Spinal cord (tissue), 10 donors: ENCODE results near the gene ARSJ. TPM values are rescaled to one million over a fixed set of nuclear protein-coding genes. Genes with fewer than 3 reads are reported as not detected.
A peak's percentile ranks its signal among the peaks of the same experiment; 100 is the strongest.
"Not testable (repeated sequence)": the region's sequence is repeated elsewhere in the genome, so short reads cannot be mapped to it uniquely, and the experiment has no call there.

ENCODE experiments used
- DNase-seq, 6 donors: peaks; one replicate each; pipeline versions ENCODE4 v3.0.0 to v3.0.0-alpha.2; 2013 to 2015; ENCODE audit warnings: low spot score in 6 of 6, low read depth in 4 of 6
- H3K27ac ChIP-seq: one replicate; pipeline ENCODE4 v1.5.1; 2013; ENCODE audit warnings: low read depth, low read length, control low read depth
- H3K27me3 ChIP-seq: one replicate; pipeline ENCODE4 v1.6.1; 2013; ENCODE audit warnings: low read length; ENCODE audit not compliant: control insufficient read depth, insufficient read depth
- H3K36me3 ChIP-seq: one replicate; pipeline ENCODE4 v1.6.1; 2013; ENCODE audit warnings: low read length; ENCODE audit not compliant: control insufficient read depth, insufficient read depth
- H3K4me1 ChIP-seq: one replicate; pipeline ENCODE4 v1.6.1; 2013; ENCODE audit warnings: low read length; ENCODE audit not compliant: control insufficient read depth, insufficient read depth
- H3K4me3 ChIP-seq: one replicate; pipeline ENCODE4 v1.5.1; 2013; ENCODE audit warnings: low read depth, low read length, control low read depth
- H3K9me3 ChIP-seq: one replicate; pipeline ENCODE4 v1.6.1; 2013; ENCODE audit warnings: low read length; ENCODE audit not compliant: control insufficient read depth, insufficient read depth
- WGBS: methylation state at CpG from one replicate; pipeline ENCODE4 v1.1.5; 2013; ENCODE audit warnings: missing lambda C conversion rate; ENCODE audit not compliant: insufficient coverage; 5-methylcytosine and 5-hydroxymethylcytosine counted together
- polyA plus RNA-seq, 2 donors: library from polyadenylated mRNA; unstranded; fragments of 120-200 nt; gene quantifications; one replicate each; pipeline ENCODE4 v1.2.1, GENCODE V29; 2013; ENCODE audit not compliant: insufficient read length in 2 of 2
- total RNA-seq, 2 donors: library from RNA; depleted of rRNA in 1 of 2; stranded (reverse); fragments of 120-200 nt in 1 of 2; fragments of >200 nt in 1 of 2; gene quantifications; one replicate each; pipeline versions ENCODE4 v1.2.3 to v1.2.4, GENCODE V29; 2013 to 2014
- donor health status: healthy.

ARSJ gene
- total and polyA plus RNA-seq, 4 donors, result 0.66 to 3.1 (median 1.5) TPM

DNA sequence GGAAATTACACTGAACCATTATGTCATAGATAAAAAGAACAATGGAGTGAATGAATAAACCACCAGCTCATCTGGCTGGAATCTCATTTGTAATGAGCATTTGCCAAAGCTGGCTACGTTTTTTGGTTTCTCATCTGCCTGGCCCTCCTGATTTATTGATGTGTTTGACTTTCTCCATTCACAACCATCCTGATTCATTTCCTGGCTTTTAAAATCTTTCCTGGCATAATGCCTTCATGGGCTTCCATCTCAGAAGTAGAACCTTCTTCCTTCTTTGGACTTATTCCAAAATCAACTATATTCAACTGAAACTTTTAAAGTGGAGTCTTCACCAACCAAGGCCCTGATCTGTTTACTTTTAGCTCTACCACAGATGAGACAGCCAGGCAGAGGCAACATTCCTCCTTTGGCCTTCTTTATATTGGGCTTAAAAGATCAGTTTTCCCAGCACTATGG, 36.0 kb upstream of the ARSJ start:
- Histone ChIP-seq H3K4me1 (no peaks in the 10 kb centered on the region), H3K36me3 (no peaks in the 10 kb centered on the region), H3K27ac (no peak overlapping the region), H3K4me3 (no peak overlapping the region), H3K27me3 (no peaks in the 10 kb centered on the region), H3K9me3 (no peaks in the 10 kb centered on the region)
- whole genome bisulfite sequencing, result 36% methylated on average over 1 of the region's 1 CpG
- DNase-seq, result peak in 3 of 6 donors; percentile 14 to 48 (median 32)

DNA sequence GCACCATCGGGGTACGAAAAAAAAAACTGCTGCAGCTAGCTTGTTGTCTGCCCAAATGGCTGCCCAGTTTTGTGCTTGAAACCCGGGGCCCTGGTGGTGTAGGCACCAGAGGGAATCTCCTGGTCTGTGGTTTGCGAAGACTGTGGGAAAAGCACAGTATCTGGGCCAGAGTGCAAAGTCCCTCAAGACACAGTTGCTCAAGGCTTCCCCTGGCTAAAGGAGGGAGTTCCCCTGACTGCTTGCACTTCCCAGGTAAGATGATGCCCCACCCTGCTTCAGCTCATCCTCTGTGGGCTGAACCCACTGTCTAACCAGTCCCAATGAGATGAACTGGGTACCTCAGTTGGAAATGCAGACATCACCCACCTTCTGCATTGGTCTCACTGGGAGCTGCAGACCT, 33.8 kb upstream of the ARSJ start:
- H3K27me3 ChIP-seq, H3K4me3 ChIP-seq, H3K27ac ChIP-seq, H3K4me1 ChIP-seq, DNase-seq, H3K9me3 ChIP-seq, H3K36me3 ChIP-seq: not testable (repeated sequence)
- 98% methylated on average over 4 of the region's 4 CpGs for WGBS

DNA sequence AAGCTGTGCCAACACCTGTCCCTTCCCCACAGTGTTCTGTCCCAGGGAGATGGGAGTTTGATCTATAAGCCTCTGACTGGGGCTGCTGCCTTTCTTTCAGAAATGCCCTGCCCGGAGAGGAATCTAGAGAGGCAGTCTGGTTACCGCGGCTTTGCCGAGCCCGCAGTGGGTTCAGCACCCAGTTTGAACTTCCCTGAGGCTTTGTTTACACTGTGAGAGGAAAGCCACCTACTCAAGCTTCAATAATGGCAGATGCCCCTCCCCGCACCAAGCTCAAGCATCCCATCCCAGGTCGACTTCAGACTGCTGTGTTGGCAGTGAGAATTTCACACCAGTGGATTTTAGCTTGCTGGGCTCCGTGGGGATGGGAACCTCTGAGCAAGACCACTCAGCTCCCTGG, 33.3 kb upstream of the ARSJ start:
- no peaks in the 10 kb centered on the region for H3K36me3 ChIP-seq
- H3K27ac ChIP-seq, result no peak overlapping the region
- no peaks in the 10 kb centered on the region for H3K4me1 ChIP-seq
- DNase-seq, result no peak
- H3K9me3 ChIP-seq, result no peaks in the 10 kb centered on the region
- H3K27me3 ChIP-seq, result no peaks in the 10 kb centered on the region
- 92% methylated on average over 4 of the region's 8 CpGs for WGBS
- no peak overlapping the region for H3K4me3 ChIP-seq

DNA sequence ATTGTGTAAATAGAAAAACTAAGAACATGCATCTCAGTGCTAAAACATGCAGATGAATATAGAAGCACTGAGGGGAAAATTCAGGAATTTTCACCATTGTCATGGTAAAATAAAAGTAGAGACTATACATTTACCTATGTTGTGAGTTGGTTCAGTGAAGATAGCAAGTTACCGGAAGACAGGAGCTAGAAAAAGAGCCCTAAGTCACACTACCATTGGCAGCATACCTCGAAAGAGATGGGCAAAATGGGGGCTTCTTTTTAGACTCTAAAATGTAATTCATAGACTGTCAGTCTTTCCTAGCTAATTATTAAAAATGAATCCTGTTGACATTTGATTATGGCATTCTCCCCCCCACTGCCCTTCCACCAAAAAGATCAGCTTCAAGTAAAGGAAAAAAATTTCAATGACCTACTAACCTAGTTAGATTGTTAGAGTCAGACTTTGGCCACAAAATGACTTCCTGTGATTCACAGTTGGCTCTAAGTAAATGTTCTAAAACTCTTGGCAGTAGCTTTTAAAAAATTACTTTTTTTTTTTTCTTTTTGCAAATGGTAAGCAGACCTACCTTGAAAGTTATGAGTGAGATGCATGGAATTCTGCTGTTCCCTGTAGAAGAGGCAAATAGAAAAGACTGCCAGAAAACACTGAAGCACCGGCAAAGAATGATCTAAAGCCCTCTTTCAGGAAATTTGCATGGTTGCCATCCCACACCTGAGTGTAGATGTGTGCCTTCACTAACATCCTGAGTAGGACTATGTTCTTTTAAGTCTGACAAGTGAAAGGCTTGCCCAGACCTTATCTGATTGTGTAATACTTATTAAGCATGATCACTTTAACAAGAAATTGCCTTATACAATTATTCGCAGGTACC, 26.4 kb upstream of the ARSJ start:
- 100% methylated on average over 1 of the region's 4 CpGs for WGBS

DNA sequence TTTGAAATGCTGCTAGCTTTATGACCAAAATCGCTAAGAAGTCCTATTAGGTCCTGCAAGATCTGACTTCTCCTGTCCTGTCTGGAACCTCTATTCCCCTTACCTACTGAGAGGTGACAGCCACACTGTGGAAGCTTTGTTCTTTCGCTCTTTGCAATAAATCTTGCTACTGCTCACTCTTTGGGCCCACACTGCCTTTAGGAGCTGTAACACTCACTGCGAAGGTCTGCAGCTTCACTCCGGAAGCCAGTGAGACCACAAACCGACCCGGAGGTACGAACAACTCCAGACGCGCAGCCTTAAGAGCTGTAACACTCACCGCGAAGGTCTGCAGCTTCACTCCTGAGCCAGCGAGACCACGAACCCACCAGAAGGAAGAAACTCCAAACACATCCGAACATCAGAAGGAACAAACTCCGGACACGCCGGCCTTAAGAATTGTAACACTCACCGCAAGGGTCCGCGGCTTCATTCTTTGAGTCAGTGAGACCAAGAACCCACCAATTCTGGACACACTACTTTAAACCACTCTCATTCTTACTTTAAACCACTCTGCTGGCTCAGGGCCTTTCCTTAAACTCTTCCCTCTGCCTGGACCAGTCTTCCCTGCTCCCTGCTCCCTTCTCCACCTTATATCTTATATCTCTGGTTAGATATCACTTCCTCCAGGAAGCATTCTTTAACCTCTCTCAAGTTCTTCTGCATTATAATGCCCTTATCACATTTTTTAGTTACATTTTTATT, 25.2 kb upstream of the ARSJ start:
- H3K36me3 ChIP-seq, H3K4me3 ChIP-seq, H3K27me3 ChIP-seq, H3K4me1 ChIP-seq, H3K27ac ChIP-seq, H3K9me3 ChIP-seq, DNase-seq: not testable (repeated sequence)
- 84% methylated on average over 19 of the region's 20 CpGs for WGBS

More for the DNA sequence above, 26.4 kb upstream of the ARSJ start:
- H3K9me3 ChIP-seq, result no peaks in the 10 kb centered on the region
- H3K4me3 ChIP-seq, result no peak overlapping the region
- no peaks in the 10 kb centered on the region for H3K27me3 ChIP-seq
- H3K4me1 ChIP-seq, result no peaks in the 10 kb centered on the region
- no peaks in the 10 kb centered on the region for H3K36me3 ChIP-seq
- DNase-seq, result no peak
- no peak overlapping the region for H3K27ac ChIP-seq

DNA sequence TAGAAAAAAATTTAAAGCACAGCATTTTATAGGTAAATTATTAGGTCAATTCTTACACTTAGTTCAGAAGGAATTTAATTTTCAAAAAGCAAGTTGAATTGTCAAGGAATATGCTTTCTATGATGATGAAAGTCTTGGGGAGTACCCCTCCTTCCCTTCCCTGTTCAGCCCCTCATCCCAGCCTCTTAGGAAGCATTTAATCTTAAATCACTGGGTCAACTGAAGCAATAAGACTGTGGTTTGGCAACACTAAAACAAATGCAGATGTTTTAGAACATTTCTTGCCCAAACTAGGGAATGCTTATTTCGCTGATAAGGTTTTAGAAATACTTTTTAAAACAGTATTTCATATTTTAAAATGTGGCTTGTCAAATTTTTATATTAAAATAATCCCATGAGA, 19.1 kb upstream of the ARSJ start:
- Histone ChIP-seq H3K9me3 (no peaks in the 10 kb centered on the region), H3K4me1 (no peaks in the 10 kb centered on the region), H3K4me3 (no peak overlapping the region), H3K36me3 (no peaks in the 10 kb centered on the region), H3K27ac (no peak overlapping the region), H3K27me3 (no peaks in the 10 kb centered on the region)
- no CpG with 5 or more reads among the region's 1 CpG for WGBS
- DNase-seq, result no peak

DNA sequence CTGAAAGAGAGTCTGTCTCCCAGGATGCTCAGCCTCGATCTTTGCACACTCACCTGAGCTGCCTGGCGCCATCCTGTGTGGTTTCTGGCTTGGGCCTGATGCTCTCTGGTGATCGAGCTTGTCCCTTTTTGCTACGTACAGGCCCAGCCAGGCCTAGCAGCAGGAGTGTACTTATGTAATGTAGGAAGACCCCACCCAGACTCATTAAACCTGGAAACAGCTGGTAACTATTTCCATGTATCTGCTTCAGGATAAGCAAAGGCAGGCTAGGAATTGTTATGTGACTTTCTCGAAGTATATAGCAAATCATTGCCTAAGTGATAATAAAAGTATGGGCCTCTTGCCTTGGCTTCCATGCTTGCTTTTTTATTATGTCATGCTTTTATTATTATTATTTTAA, 18.6 kb upstream of the ARSJ start:
- Histone ChIP-seq H3K36me3 (no peaks in the 10 kb centered on the region), H3K9me3 (no peaks in the 10 kb centered on the region), H3K27ac (no peak overlapping the region), H3K4me1 (no peaks in the 10 kb centered on the region), H3K4me3 (no peak overlapping the region), H3K27me3 (no peaks in the 10 kb centered on the region)
- 94% methylated on average over 2 of the region's 5 CpGs for WGBS
- no peak for DNase-seq

DNA sequence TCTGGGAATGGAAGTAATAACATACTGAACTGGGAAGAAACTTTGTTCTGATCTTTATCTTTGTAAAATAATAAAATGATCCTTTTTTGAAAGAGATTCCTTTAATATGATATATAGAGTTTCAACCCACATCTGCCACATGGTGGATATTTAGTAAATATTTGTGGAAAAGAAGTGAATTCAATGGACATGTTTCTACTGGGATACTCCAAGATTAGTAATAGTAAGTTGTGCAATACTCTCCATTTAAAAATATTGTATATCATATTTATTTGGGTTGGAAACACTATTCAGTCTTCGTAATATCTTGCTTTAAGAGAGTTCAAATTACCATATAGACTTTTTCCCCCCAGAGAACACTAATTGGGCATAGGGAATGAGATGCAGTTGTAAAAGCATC, 17.8 kb upstream of the ARSJ start:
- Histone ChIP-seq H3K4me3 (no peak overlapping the region), H3K27ac (no peak overlapping the region), H3K36me3 (no peaks in the 10 kb centered on the region), H3K27me3 (no peaks in the 10 kb centered on the region), H3K4me1 (no peaks in the 10 kb centered on the region), H3K9me3 (no peaks in the 10 kb centered on the region)
- DNase-seq, result no peak
- no CpG with 5 or more reads among the region's 1 CpG for WGBS

DNA sequence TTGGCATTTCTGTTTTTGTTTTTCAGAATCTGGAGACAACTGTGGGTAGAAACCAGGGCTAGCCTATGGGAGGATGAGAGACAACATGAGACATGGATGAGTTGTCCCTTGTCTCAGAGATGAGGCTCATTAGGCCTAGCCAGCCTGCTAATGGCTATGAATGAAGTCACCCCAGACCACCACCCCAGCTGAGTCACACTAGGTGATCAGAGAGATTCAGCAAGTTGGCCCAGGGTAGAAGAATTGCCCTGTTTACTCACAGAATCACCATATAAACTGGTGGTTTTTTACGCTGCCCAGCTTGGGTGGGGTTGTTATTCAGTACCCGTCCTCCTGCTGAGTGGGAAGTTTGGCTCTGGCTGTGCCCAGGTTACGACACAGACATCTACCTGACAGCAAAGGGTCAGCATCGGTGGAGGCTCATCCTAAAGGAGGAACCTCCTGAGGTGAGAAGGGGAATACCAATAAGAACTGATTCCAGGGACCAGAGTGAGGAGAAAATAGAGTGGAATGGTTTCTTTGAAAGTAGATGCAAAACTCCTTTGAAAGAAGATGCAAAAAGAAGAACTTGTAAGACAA, 17.2 kb upstream of the ARSJ start:
- H3K27ac ChIP-seq, result no peak overlapping the region
- H3K27me3 ChIP-seq, result no peaks in the 10 kb centered on the region
- DNase-seq, result no peak
- H3K4me3 ChIP-seq, result no peak overlapping the region
- H3K4me1 ChIP-seq, result no peaks in the 10 kb centered on the region
- 32% methylated on average over 3 of the region's 4 CpGs for WGBS
- H3K36me3 ChIP-seq, result no peaks in the 10 kb centered on the region
- H3K9me3 ChIP-seq, result no peaks in the 10 kb centered on the region
